ENCODE data around the gene PRPF38A. TPM values are rescaled to one million over a fixed set of nuclear protein-coding genes. Genes with fewer than 3 reads are reported as not detected.
"Not testable (repeated sequence)": the region's sequence is repeated elsewhere in the genome, so short reads cannot be mapped to it uniquely, and the experiment has no call there.

PRPF38A gene
- total RNA-seq, 1 donor from 2014 or later, result 61.9 TPM

DNA sequence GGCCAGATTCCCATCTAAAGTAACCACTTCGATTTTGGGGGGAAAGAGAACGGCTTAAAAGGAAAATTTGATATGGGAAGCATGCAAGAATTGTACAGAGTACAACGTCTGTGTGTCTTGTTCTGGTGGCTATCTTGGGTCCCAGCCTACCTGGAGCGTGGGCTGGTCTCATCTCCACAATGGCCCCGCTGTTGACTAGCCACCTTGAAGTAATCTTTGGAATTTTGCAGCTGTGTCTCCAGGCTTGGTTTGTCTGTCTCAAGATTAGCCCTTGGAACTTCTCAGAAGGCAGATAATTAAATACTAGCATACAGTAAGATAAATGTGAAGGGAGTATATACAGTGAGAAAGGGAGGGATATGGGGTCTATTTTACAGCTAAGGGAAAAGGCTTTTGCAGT lies 37.1 kb upstream of the PRPF38A start:
- H3K4me3 Mint-ChIP-seq (ENCODE audit: unreplicated experiment), result peak overlapping the region; percentile 58
- peaks cover 22% of the 10 kb centered on the region for H3K4me1 Mint-ChIP-seq (ENCODE audit: unreplicated experiment)
- DNase-seq (ENCODE audit: low spot score), result no peak
- peaks cover 10% of the 10 kb centered on the region for H3K36me3 Mint-ChIP-seq (ENCODE audit: low read depth, unreplicated experiment)
- no peak overlapping the region for H3K27ac Mint-ChIP-seq (ENCODE audit: unreplicated experiment)
- no peak for TF ChIP-seq CTCF (IDR thresholded peaks at IDR 0.05; ENCODE audit: unreplicated experiment)
- H3K9me3 Mint-ChIP-seq (ENCODE audit: unreplicated experiment), result no peaks in the 10 kb centered on the region
- H3K27me3 Mint-ChIP-seq (ENCODE audit: unreplicated experiment), result peaks cover 12% of the 10 kb centered on the region

- Mint-ChIP-seq H3K4me1 (ENCODE audit: unreplicated experiment) (peaks cover 22% of the 10 kb centered on the region), H3K27ac (ENCODE audit: unreplicated experiment) (no peak overlapping the region), H3K36me3 (ENCODE audit: low read depth, unreplicated experiment) (peaks cover 10% of the 10 kb centered on the region), H3K27me3 (ENCODE audit: unreplicated experiment) (peaks cover 12% of the 10 kb centered on the region), H3K9me3 (ENCODE audit: unreplicated experiment) (no peaks in the 10 kb centered on the region), H3K4me3 (ENCODE audit: unreplicated experiment) (peak overlapping the region; percentile 80)
- TF ChIP-seq CTCF (IDR thresholded peaks at IDR 0.05; ENCODE audit: unreplicated experiment), result no peak
- DNase-seq (ENCODE audit: low spot score), result peak; percentile 62
Measured at GRCh38 chr1:52368383-52369172, 35.8 kb upstream of the PRPF38A start.

GRCh38 chr1:52369851-52370250 lies 34.6 kb upstream of the PRPF38A start:
- H3K36me3 Mint-ChIP-seq (ENCODE audit: low read depth, unreplicated experiment); H3K4me3 Mint-ChIP-seq (ENCODE audit: unreplicated experiment); H3K27ac Mint-ChIP-seq (ENCODE audit: unreplicated experiment); H3K9me3 Mint-ChIP-seq (ENCODE audit: unreplicated experiment); DNase-seq (ENCODE audit: low spot score): not testable (repeated sequence)
- H3K4me1 Mint-ChIP-seq (ENCODE audit: unreplicated experiment), result peaks cover 14% of the 10 kb centered on the region
- peaks cover 12% of the 10 kb centered on the region for H3K27me3 Mint-ChIP-seq (ENCODE audit: unreplicated experiment)

- H3K9me3 Mint-ChIP-seq (ENCODE audit: unreplicated experiment), result no peaks in the 10 kb centered on the region
- H3K27me3 Mint-ChIP-seq (ENCODE audit: unreplicated experiment), result no peaks in the 10 kb centered on the region
- no peak for DNase-seq (ENCODE audit: low spot score)
- peaks cover 4% of the 10 kb centered on the region for H3K36me3 Mint-ChIP-seq (ENCODE audit: low read depth, unreplicated experiment)
- TF ChIP-seq CTCF (IDR thresholded peaks at IDR 0.05; ENCODE audit: unreplicated experiment), result no peak
- H3K27ac Mint-ChIP-seq (ENCODE audit: unreplicated experiment), result no peak overlapping the region
- no peak overlapping the region for H3K4me3 Mint-ChIP-seq (ENCODE audit: unreplicated experiment)
- no peaks in the 10 kb centered on the region for H3K4me1 Mint-ChIP-seq (ENCODE audit: unreplicated experiment)
Measured at GRCh38 chr1:52385376-52385775, 19.0 kb upstream of the PRPF38A start.

- H3K9me3 Mint-ChIP-seq (ENCODE audit: unreplicated experiment), result no peaks in the 10 kb centered on the region
- H3K27ac Mint-ChIP-seq (ENCODE audit: unreplicated experiment), result peak overlapping the region; percentile 74
- no peaks in the 10 kb centered on the region for H3K27me3 Mint-ChIP-seq (ENCODE audit: unreplicated experiment)
- no peak for TF ChIP-seq CTCF (IDR thresholded peaks at IDR 0.05; ENCODE audit: unreplicated experiment)
- no peak for DNase-seq (ENCODE audit: low spot score)
- H3K4me3 Mint-ChIP-seq (ENCODE audit: unreplicated experiment), result no peak overlapping the region
- no peaks in the 10 kb centered on the region for H3K4me1 Mint-ChIP-seq (ENCODE audit: unreplicated experiment)
- peaks cover 4% of the 10 kb centered on the region for H3K36me3 Mint-ChIP-seq (ENCODE audit: low read depth, unreplicated experiment)
Measured at GRCh38 chr1:52386458-52386857, 17.9 kb upstream of the PRPF38A start.
